PC-3 (cell line): ENCODE measurements around the gene UPF1. TPM values are rescaled to one million over a fixed set of nuclear protein-coding genes. Genes with fewer than 3 reads are reported as not detected.

ENCODE experiments used
- ATAC-seq: fragments of 200-7000 bp; cut with Tn5 transposase; 2 replicates; pipeline ENCODE4 v1.9.1; 2020; ENCODE audit warnings: mild to moderate bottlenecking, moderate library complexity
- BruUV-seq: library from RNA; stranded (reverse); fragments of 400-500 nt; replicated peaks from 2 replicates; lab custom pipeline; 2021; lab: Mats Ljungman, UMichigan
- CTCF ChIA-PET: fragments of 300-600 bp; sonication (Branson Sonifier 250); formaldehyde crosslinking; loops from one replicate; lab custom pipeline; 2022; ENCODE audit warnings: antibody characterized with exemption; lab: Charles Lee
- POLR2A ChIA-PET: fragments of 300-600 bp; sonication (Branson Sonifier 250); formaldehyde crosslinking; loops from one replicate; lab custom pipeline; 2022; ENCODE audit warnings: antibody characterized with exemption; ENCODE audit not compliant: unreplicated experiment; lab: Charles Lee
- DNase-seq: peaks from one replicate; pipeline ENCODE4 v3.0.0-alpha.2; 2015
- H2AFZ ChIP-seq: fragments of 300-600 bp; sonication (generic); 2 replicates; pipeline ENCODE4 v1.6.0; 2016; ENCODE audit warnings: antibody characterized with exemption, low read length
- H3F3A ChIP-seq: fragments of 300-600 bp; sonication (generic); one replicate; pipeline ENCODE4 v1.6.0; 2017; ENCODE audit warnings: antibody characterized with exemption, low read length, control low read depth, mild to moderate bottlenecking; ENCODE audit not compliant: unreplicated experiment
- H3K27ac ChIP-seq: fragments of 300-600 bp; sonication (generic); 2 replicates; pipeline ENCODE4 v1.5.1; 2016; ENCODE audit warnings: mild to moderate bottlenecking, low read length
- H3K27me3 ChIP-seq: fragments of 300-600 bp; sonication (generic); 2 replicates; pipeline ENCODE4 v1.6.1; 2016; ENCODE audit warnings: low read length, mixed read lengths
- H3K36me3 ChIP-seq: fragments of 300-600 bp; sonication (generic); 2 replicates; pipeline ENCODE4 v1.6.1; 2016; ENCODE audit warnings: low read depth, mixed run types, low read length, mixed read lengths
- H3K4me1 ChIP-seq: fragments of 300-600 bp; sonication (generic); 2 replicates; pipeline ENCODE4 v1.5.1; 2016; ENCODE audit warnings: low read length; ENCODE audit not compliant: insufficient read depth
- H3K4me2 ChIP-seq: fragments of 300-600 bp; sonication (generic); 2 replicates; pipeline ENCODE4 v1.6.0; 2016; ENCODE audit warnings: low read length
- H3K4me3 ChIP-seq: fragments of 300-600 bp; sonication (generic); 2 replicates; pipeline ENCODE4 v1.5.1; 2016; ENCODE audit warnings: mild to moderate bottlenecking, low read length, mixed read lengths
- H3K79me2 ChIP-seq: fragments of 300-600 bp; sonication (generic); 2 replicates; pipeline ENCODE4 v1.6.1; 2017; ENCODE audit warnings: low read length, mixed read lengths
- H3K9ac ChIP-seq: fragments of 300-600 bp; sonication (generic); 2 replicates; pipeline ENCODE4 v1.6.0; 2016; ENCODE audit warnings: mild to moderate bottlenecking, low read length
- H3K9me2 ChIP-seq: fragments of 300-600 bp; sonication (generic); replicated peaks from 2 replicates; pipeline ENCODE4 v1.6.1; 2016; ENCODE audit warnings: mixed run types, low read length, mixed read lengths
- H3K9me3 ChIP-seq: fragments of 300-600 bp; sonication (generic); 2 replicates; pipeline ENCODE4 v1.6.1; 2016; ENCODE audit warnings: low read length, mixed read lengths
- H4K20me1 ChIP-seq: fragments of 300-600 bp; sonication (generic); 2 replicates; pipeline ENCODE4 v1.6.1; 2016; ENCODE audit warnings: low read length, mixed read lengths
- EZH2 ChIP-seq: fragments of 300-600 bp; sonication (generic); IDR thresholded peaks from one replicate; pipeline ENCODE4 v1.6.1; 2017; ENCODE audit warnings: antibody characterized with exemption, mild to moderate bottlenecking, low read length; ENCODE audit not compliant: unreplicated experiment
- EZH2phosphoT487 ChIP-seq: fragments of 300-600 bp; sonication (generic); IDR thresholded peaks from 2 replicates; pipeline ENCODE4 v1.6.1; 2018; ENCODE audit warnings: mild to moderate bottlenecking, antibody characterized with exemption, low read length, borderline replicate concordance
- intact Hi-C: fragments of 100-400 bp; cut with micrococcal nuclease; formaldehyde crosslinking; loops from 2 replicates; pipeline ENCODE4 v1.9.0; 2023
- total RNA-seq: library from RNA; depleted of rRNA; stranded (reverse); fragments of >200 nt; gene quantifications from 2 replicates; pipeline ENCODE4 v1.2.3, GENCODE V29; 2014
- TF ChIP-seq, protein P1 (sequence below): fragments of 300-600 bp; sonication (generic); conservative IDR thresholded peaks from 2 replicates; pipeline ENCODE4 v1.5.1; 2017; ENCODE audit warnings: antibody characterized with exemption, low read depth, mild to moderate bottlenecking, low read length

Gene UPF1
- total RNA-seq, 1 experiment from 2014 or later = 97.1 TPM

DNA sequence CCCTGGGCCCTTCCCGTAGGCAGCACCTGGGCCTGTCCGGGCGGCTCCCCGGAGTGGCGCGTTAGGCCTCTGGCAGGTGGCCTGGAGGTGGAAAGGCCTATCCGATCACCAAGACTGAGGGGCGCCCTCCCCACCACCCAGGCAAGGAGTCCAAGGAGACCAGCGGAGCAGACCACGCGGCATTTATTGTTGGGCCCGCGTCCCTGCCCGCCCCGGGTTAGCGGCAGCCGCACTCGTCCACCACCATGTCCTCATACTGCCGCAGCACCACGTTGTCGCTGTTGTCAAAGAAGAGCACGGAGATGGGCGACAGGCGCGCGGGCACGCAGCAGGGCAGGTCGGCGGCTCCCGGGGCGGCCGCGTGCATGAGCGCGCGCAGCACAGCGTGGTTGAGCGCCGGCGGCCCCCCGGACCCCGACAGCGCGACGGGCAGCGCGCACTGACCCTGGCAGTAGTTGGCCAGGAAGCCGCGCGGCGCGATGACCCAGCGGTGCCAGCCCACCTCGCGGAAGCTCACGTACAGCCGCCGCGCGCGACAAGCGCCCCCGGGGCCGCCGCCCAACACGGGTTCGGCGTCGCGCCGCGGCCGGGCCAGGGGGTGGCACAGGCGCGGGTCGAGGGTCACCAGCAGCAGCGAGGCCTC is 36.7 kb downstream of the UPF1 start:
- H4K20me1 ChIP-seq = peaks cover 3% of the 10 kb centered on the region; the same call in 1 of the 2 replicates
- no peaks in the 10 kb centered on the region for H3K9me2 ChIP-seq
- H3K4me2 ChIP-seq = no peak overlapping the region
- H3K27ac ChIP-seq = no peak overlapping the region
- DNase-seq = no peak
- no peak overlapping the region for H2AFZ ChIP-seq
- intact Hi-C loops = no loop called here
- H3K4me1 ChIP-seq = no peaks in the 10 kb centered on the region
- H3K36me3 ChIP-seq = peaks cover 20% of the 10 kb centered on the region
- ChIA-PET CTCF (no interaction called here), POLR2A (no interaction called here)
- BruUV-seq = no TSS peak
- ATAC-seq = no peak
- TF ChIP-seq EZH2 = no peak
- TF ChIP-seq, protein P1, sequence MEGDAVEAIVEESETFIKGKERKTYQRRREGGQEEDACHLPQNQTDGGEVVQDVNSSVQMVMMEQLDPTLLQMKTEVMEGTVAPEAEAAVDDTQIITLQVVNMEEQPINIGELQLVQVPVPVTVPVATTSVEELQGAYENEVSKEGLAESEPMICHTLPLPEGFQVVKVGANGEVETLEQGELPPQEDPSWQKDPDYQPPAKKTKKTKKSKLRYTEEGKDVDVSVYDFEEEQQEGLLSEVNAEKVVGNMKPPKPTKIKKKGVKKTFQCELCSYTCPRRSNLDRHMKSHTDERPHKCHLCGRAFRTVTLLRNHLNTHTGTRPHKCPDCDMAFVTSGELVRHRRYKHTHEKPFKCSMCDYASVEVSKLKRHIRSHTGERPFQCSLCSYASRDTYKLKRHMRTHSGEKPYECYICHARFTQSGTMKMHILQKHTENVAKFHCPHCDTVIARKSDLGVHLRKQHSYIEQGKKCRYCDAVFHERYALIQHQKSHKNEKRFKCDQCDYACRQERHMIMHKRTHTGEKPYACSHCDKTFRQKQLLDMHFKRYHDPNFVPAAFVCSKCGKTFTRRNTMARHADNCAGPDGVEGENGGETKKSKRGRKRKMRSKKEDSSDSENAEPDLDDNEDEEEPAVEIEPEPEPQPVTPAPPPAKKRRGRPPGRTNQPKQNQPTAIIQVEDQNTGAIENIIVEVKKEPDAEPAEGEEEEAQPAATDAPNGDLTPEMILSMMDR = no peak
- no peak for TF ChIP-seq EZH2phosphoT487
- H3K79me2 ChIP-seq = no peaks in the 10 kb centered on the region
- no peak overlapping the region for H3K4me3 ChIP-seq
- H3K27me3 ChIP-seq = no peaks in the 10 kb centered on the region
- H3F3A ChIP-seq = no peaks in the 10 kb centered on the region
- H3K9ac ChIP-seq = no peak overlapping the region
- H3K9me3 ChIP-seq = no peaks in the 10 kb centered on the region

DNA sequence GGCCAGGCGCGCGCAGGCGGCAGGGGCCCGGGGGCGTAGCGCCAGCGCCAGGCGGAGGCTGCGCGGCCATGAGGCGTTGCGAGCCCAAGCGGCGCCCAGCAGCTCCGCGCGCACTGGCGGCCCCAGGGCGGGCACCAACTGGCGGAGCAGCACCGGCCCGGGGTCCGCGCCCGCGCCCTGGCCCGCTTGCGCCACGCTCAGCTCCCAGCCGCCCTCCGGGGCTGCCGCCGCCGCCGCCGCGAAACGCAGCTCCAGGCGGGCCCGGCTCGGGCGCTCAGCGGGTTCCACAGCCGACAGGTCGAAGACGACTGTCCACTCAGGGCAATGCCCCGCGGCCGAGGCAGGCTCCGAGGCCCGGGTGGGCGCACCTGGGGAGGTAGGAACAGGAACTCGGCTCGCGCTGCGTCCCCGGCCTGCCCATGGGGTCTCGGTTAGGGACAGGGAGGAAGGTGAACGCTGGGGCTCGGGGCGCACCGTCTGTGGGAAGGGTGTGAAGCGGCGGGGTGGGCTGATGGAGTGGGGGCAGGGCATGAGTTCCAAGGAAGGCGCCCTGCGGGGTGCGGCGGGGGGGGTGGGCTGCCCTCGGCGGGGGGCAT is 37.4 kb downstream of the UPF1 start:
- CTCF ChIA-PET = no interaction called here

More for the DNA sequence above, 37.4 kb downstream of the UPF1 start:
- H3K36me3 ChIP-seq = peaks cover 16% of the 10 kb centered on the region
- no peaks in the 10 kb centered on the region for H3K4me1 ChIP-seq
- BruUV-seq = no TSS peak
- no peak overlapping the region for H3K4me3 ChIP-seq
- no peaks in the 10 kb centered on the region for H3K9me3 ChIP-seq
- H3K27ac ChIP-seq = no peak overlapping the region
- POLR2A ChIA-PET = no interaction called here
- H4K20me1 ChIP-seq = peaks cover 3% of the 10 kb centered on the region; the same call in 1 of the 2 replicates
- H3K27me3 ChIP-seq = no peaks in the 10 kb centered on the region
- no peak overlapping the region for H2AFZ ChIP-seq
- ATAC-seq (no peak), DNase-seq (no peak)
- H3K4me2 ChIP-seq = no peak overlapping the region
- H3K9ac ChIP-seq = no peak overlapping the region
- no peaks in the 10 kb centered on the region for H3F3A ChIP-seq
- intact Hi-C loops = no loop called here
- TF ChIP-seq EZH2 (no peak), EZH2phosphoT487 (no peak)
- TF ChIP-seq, protein P1 = no peak
- H3K79me2 ChIP-seq = no peaks in the 10 kb centered on the region
- H3K9me2 ChIP-seq = no peaks in the 10 kb centered on the region
